HepG2 (cell line): ENCODE results near the gene LRP1B. TPM values are rescaled to one million over a fixed set of nuclear protein-coding genes. Genes with fewer than 3 reads are reported as not detected.

Experiments
- ATAC-seq: fragments of 200-7000 bp; cut with Tn5 transposase; 3 replicates; pipeline ENCODE4 v1.9.1; 2020; ENCODE audit warnings: mild to moderate bottlenecking, moderate library complexity
- BruUV-seq: library from RNA; stranded (reverse); fragments of 400-500 nt; replicated peaks from 2 replicates; lab custom pipeline; 2021; lab: Mats Ljungman, UMichigan
- CTCF ChIA-PET: fragments of 300-600 bp; formaldehyde crosslinking; extraction: SDS; loops from one replicate; lab custom pipeline; 2021; ENCODE audit warnings: low total read pairs, inconsistent platforms, low intra/inter-chr PET ratio; lab: Yijun Ruan, JAX
- POLR2A ChIA-PET: fragments of 350-600 bp; sonication (Branson Sonifier 250); formaldehyde crosslinking; loops from one replicate; lab custom pipeline; 2020; ENCODE audit warnings: antibody characterized with exemption, inconsistent platforms; lab: Yijun Ruan, JAX
- DNase-seq: peaks from one replicate; pipeline ENCODE4 v3.0.0-alpha.2; 2015; ENCODE audit warnings: low spot score
- FAIRE-seq: peaks from 3 replicates; lab custom pipeline; 2011; peaks lifted over from hg19 to GRCh38; lab: Jason Lieb, UNC
- H2AFZ ChIP-seq: one replicate; pipeline ENCODE4 v1.6.1; 2011; ENCODE audit warnings: low read length, inconsistent platforms
- H3K27ac ChIP-seq: fragments of 300-600 bp; 3 replicates; pipeline ENCODE4 v1.8.0; 2011; ENCODE audit warnings: mixed run types, mild to moderate bottlenecking, mixed read lengths, low read length, inconsistent platforms; ENCODE audit not compliant: insufficient read depth; ENCODE audit errors: extremely low read length
- H3K27me3 ChIP-seq, 2 experiments: fragments of 200-600 bp in 1 of 2; 2 replicates in 1 of 2; 3 replicates in 1 of 2; pipeline versions ENCODE4 v1.6.0 to v1.8.0; 2011; ENCODE audit warnings: low read length in 2 of 2, mild to moderate bottlenecking in 2 of 2, moderate library complexity in 2 of 2, inconsistent platforms in 1 of 2; ENCODE audit not compliant: insufficient read depth in 2 of 2, control insufficient read depth in 1 of 2
- H3K36me3 ChIP-seq, 2 experiments: fragments of 200-600 bp in 1 of 2; replicated peaks in 1 of 2; 2 replicates in 1 of 2; 3 replicates in 1 of 2; pipeline versions ENCODE4 v1.5.1 to v1.8.0; 2011; ENCODE audit warnings: low read length in 2 of 2, inconsistent platforms in 1 of 2; ENCODE audit not compliant: insufficient read depth in 2 of 2, control insufficient read depth in 1 of 2
- H3K4me1 ChIP-seq: 2 replicates; pipeline ENCODE4 v1.5.1; 2012; ENCODE audit warnings: low read length, inconsistent platforms; ENCODE audit not compliant: insufficient read depth
- H3K4me2 ChIP-seq: 2 replicates; pipeline ENCODE4 v1.6.0; 2011; ENCODE audit warnings: low read depth, low read length, inconsistent platforms
- H3K4me3 ChIP-seq, 3 experiments: fragments of 200-600 bp in 1 of 3; sonication (generic), shearing (Covaris generic) in 1 of 3; replicated peaks in 1 of 3; 2 replicates each; pipeline ENCODE4 v1.5.1; 2011 to 2016; ENCODE audit warnings: low read length in 3 of 3, inconsistent platforms in 2 of 3, low read depth in 2 of 3, mild to moderate bottlenecking in 2 of 3, control low read depth in 1 of 3, mixed read lengths in 1 of 3; ENCODE audit not compliant: insufficient read depth in 1 of 3
- H3K79me2 ChIP-seq: one replicate; pipeline ENCODE4 v1.6.1; 2011; ENCODE audit warnings: low read length, inconsistent platforms; ENCODE audit not compliant: insufficient read depth
- H3K9ac ChIP-seq: 2 replicates; pipeline ENCODE4 v1.6.0; 2011; ENCODE audit warnings: mild to moderate bottlenecking, low read depth, low read length, inconsistent platforms; ENCODE audit not compliant: insufficient read depth
- H3K9me3 ChIP-seq: 2 replicates; pipeline ENCODE4 v1.5.1; 2012; ENCODE audit warnings: mild to moderate bottlenecking, low read length
- H4K20me1 ChIP-seq: 2 replicates; pipeline ENCODE4 v1.6.0; 2011; ENCODE audit warnings: inconsistent platforms, mild to moderate bottlenecking, low read length, moderate library complexity; ENCODE audit not compliant: insufficient read depth
- GFI1 ChIP-seq: sonication (generic); formaldehyde crosslinking; IDR thresholded peaks from 2 replicates; pipeline ENCODE4 v1.5.0; 2020; ENCODE audit warnings: missing genetic modification reagents, mild to moderate bottlenecking, borderline replicate concordance
- JARID2 ChIP-seq: sonication (generic); formaldehyde crosslinking; IDR thresholded peaks from 2 replicates; pipeline ENCODE4 v1.8.1; 2023; ENCODE audit warnings: missing genetic modification reagents, inconsistent platforms; ENCODE audit not compliant: insufficient replicate concordance
- KAT7 ChIP-seq: IDR thresholded peaks from 2 replicates; pipeline ENCODE4 v1.6.1; 2018; ENCODE audit warnings: borderline replicate concordance, missing compliant biosample characterization
- KDM2A ChIP-seq: sonication (generic); formaldehyde crosslinking; IDR thresholded peaks from 2 replicates; pipeline ENCODE4 v1.4.0; 2020; ENCODE audit warnings: low read depth, missing genetic modification reagents, borderline replicate concordance
- NCOA1 ChIP-seq: sonication (generic); formaldehyde crosslinking; IDR thresholded peaks from 2 replicates; pipeline ENCODE4 v1.9.0; 2021; ENCODE audit warnings: missing genetic modification reagents
- NFE2 ChIP-seq: sonication (generic); formaldehyde crosslinking; IDR thresholded peaks from 2 replicates; pipeline ENCODE4 v1.4.0; 2020; ENCODE audit warnings: missing genetic modification reagents
- NR1H2 ChIP-seq: sonication (generic); formaldehyde crosslinking; IDR thresholded peaks from 2 replicates; pipeline ENCODE4 v1.8.1; 2022; ENCODE audit warnings: low read depth, missing genetic modification reagents, borderline replicate concordance
- PPARG ChIP-seq: conservative IDR thresholded peaks from 2 replicates; pipeline ENCODE4 v1.6.1; 2016; ENCODE audit warnings: missing biosample characterization, missing genetic modification reagents
- TGIF2 ChIP-seq: IDR thresholded peaks from 2 replicates; pipeline ENCODE4 v1.6.1; 2016; ENCODE audit warnings: control low read depth, missing compliant biosample characterization
- ZMYM3 ChIP-seq: sonication (generic); formaldehyde crosslinking; IDR thresholded peaks from 2 replicates; pipeline ENCODE4 v1.5.1; 2020; ENCODE audit warnings: mild to moderate bottlenecking, missing genetic modification reagents
- ZNF24 ChIP-seq: fragments of 450-650 bp; IDR thresholded peaks from 2 replicates; pipeline ENCODE4 v1.6.1; 2017; ENCODE audit warnings: antibody characterized with exemption, mild to moderate bottlenecking
- ZNF274 ChIP-seq: sonication (generic); formaldehyde crosslinking; IDR thresholded peaks from 2 replicates; pipeline ENCODE4 v1.5.1; 2020; ENCODE audit warnings: mild to moderate bottlenecking, missing genetic modification reagents
- in situ Hi-C: cut with HindIII; loops from 2 replicates; pipeline ENCODE4 v1.10.0; 2017; ENCODE audit warnings: low pct_unique_long_range_greater_than_20kb; ENCODE audit not compliant: extremely low pct_ligation_motif_present
- intact Hi-C: fragments of 100-400 bp; cut with micrococcal nuclease; formaldehyde crosslinking; loops from one replicate; pipeline ENCODE4 v1.10.0; 2022; ENCODE audit not compliant: unreplicated experiment
- polyA plus RNA-seq, 8 experiments: library from polyadenylated mRNA; depleted of rRNA in 3 of 8; stranded (reverse) in 7 of 8; unstranded in 1 of 8; fragments of >200 nt; fragmentation: Illumina TruSeq in 4 of 8; extraction: Trizol in 4 of 8; gene quantifications; 2 replicates each; pipeline versions ENCODE4 v1.2.1 to v1.2.3, GENCODE V29; 2011 to 2016; ENCODE audit warnings: low read depth in 4 of 8, missing spikeins in 1 of 8, mixed read lengths in 1 of 8; ENCODE audit not compliant: insufficient read depth in 1 of 8
- total RNA-seq, 5 experiments: library from RNA; depleted of rRNA; stranded (reverse); fragments of >200 nt; fragmentation: Illumina TruSeq; extraction: Trizol; gene quantifications; 2 replicates each; pipeline ENCODE4 v1.2.3, GENCODE V29; 2016; ENCODE audit warnings: low read depth in 1 of 5
- TF ChIP-seq, protein P1 (sequence below): fragments of 450-650 bp; IDR thresholded peaks from 2 replicates; pipeline ENCODE4 v1.6.1; 2017; ENCODE audit warnings: mild to moderate bottlenecking
- TF ChIP-seq, protein P2 (sequence below): sonication (generic); formaldehyde crosslinking; IDR thresholded peaks from 2 replicates; pipeline ENCODE4 v1.5.1; 2020; ENCODE audit warnings: missing genetic modification reagents, mild to moderate bottlenecking, borderline replicate concordance

LRP1B gene
- total and polyA plus RNA-seq, 2 of the 13 experiments (the other 11 are each of a cell fraction or from before 2014, with no cell fraction given), result 0.04 TPM; not detected in 1

GRCh38 chr2:141199711-141200110 is 931.1 kb downstream of the LRP1B start:
- FAIRE-seq (no peak), ATAC-seq (no peak), DNase-seq (no peak)
- Histone ChIP-seq H3K4me1 (no peaks in the 10 kb centered on the region), H3K79me2 (no peaks in the 10 kb centered on the region), H3K36me3 (no peaks in the 10 kb centered on the region), H3K27ac (no peak overlapping the region), H2AFZ (no peak overlapping the region), H3K27me3 (no peaks in the 10 kb centered on the region), H4K20me1 (no peaks in the 10 kb centered on the region), H3K9ac (no peak overlapping the region), H3K9me3 (no peaks in the 10 kb centered on the region), H3K4me2 (no peak overlapping the region), H3K4me3 (no peak overlapping the region)
- no peak for TF ChIP-seq NCOA1 (CRISPR knock-in tag)
- TF ChIP-seq GFI1 (CRISPR knock-in tag), result no peak
- TF ChIP-seq, protein P1, sequence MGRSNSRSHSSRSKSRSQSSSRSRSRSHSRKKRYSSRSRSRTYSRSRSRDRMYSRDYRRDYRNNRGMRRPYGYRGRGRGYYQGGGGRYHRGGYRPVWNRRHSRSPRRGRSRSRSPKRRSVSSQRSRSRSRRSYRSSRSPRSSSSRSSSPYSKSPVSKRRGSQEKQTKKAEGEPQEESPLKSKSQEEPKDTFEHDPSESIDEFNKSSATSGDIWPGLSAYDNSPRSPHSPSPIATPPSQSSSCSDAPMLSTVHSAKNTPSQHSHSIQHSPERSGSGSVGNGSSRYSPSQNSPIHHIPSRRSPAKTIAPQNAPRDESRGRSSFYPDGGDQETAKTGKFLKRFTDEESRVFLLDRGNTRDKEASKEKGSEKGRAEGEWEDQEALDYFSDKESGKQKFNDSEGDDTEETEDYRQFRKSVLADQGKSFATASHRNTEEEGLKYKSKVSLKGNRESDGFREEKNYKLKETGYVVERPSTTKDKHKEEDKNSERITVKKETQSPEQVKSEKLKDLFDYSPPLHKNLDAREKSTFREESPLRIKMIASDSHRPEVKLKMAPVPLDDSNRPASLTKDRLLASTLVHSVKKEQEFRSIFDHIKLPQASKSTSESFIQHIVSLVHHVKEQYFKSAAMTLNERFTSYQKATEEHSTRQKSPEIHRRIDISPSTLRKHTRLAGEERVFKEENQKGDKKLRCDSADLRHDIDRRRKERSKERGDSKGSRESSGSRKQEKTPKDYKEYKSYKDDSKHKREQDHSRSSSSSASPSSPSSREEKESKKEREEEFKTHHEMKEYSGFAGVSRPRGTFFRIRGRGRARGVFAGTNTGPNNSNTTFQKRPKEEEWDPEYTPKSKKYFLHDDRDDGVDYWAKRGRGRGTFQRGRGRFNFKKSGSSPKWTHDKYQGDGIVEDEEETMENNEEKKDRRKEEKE, result no peak
- TF ChIP-seq NFE2, result no peak
- no peak for TF ChIP-seq ZNF24
- TF ChIP-seq JARID2 (CRISPR knock-in tag), result no peak
- no peak for TF ChIP-seq ZMYM3 (CRISPR knock-in tag)
- no peak for TF ChIP-seq KAT7 (CRISPR knock-in tag)
- TF ChIP-seq PPARG (CRISPR knock-in tag), result no peak
- TF ChIP-seq, protein P2, sequence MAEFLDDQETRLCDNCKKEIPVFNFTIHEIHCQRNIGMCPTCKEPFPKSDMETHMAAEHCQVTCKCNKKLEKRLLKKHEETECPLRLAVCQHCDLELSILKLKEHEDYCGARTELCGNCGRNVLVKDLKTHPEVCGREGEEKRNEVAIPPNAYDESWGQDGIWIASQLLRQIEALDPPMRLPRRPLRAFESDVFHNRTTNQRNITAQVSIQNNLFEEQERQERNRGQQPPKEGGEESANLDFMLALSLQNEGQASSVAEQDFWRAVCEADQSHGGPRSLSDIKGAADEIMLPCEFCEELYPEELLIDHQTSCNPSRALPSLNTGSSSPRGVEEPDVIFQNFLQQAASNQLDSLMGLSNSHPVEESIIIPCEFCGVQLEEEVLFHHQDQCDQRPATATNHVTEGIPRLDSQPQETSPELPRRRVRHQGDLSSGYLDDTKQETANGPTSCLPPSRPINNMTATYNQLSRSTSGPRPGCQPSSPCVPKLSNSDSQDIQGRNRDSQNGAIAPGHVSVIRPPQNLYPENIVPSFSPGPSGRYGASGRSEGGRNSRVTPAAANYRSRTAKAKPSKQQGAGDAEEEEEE (CRISPR knock-in tag), result no peak
- TF ChIP-seq TGIF2 (CRISPR knock-in tag), result no peak
- no peak for TF ChIP-seq NR1H2
- TF ChIP-seq ZNF274 (CRISPR knock-in tag), result no peak
- no peak for TF ChIP-seq KDM2A (CRISPR knock-in tag)
- ChIA-PET CTCF (no interaction called here), POLR2A (no interaction called here)
- in situ Hi-C loops, result no loop called here
- no TSS peak for BruUV-seq
- intact Hi-C loops, result no loop called here
